HFF-Myc (cell line): ENCODE data around the gene NAP1L5.

Experiments
- DNase-seq: peaks from one replicate; pipeline ENCODE4 v3.0.0-alpha.2; 2011; ENCODE audit warnings: low read depth; ENCODE audit errors: extremely low read depth
- H3K4me3 ChIP-seq: replicated peaks from 2 replicates; pipeline ENCODE4 v1.5.1; 2011; ENCODE audit warnings: low read depth, mild to moderate bottlenecking, control low read depth, low read length
- TF ChIP-seq, protein P1 (sequence below): IDR thresholded peaks from 2 replicates; pipeline ENCODE4 v1.5.1; 2012; ENCODE audit warnings: mild to moderate bottlenecking, low read depth, low read length, control low read depth; ENCODE audit errors: missing control alignments

Gene NAP1L5

DNA sequence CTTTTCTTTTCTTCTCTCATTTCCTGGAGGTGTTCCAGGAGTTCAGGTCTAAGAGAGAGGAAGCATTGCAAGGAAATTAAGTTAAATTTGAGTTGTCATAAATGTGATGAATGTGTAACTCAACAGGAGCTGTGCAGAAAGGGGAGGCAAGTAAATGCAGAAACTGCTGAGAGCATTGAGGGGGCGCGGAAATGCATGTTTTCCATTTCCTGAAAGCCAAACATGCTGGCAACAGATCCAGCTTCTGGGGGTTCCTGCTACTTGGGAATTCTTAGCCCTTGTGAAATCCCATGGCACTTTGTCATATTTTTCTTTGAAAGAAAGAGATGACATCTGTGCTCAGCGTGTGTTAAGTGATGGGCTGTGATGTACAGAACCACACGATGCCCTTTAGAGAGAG, 33.8 kb upstream of the NAP1L5 start:
- TF ChIP-seq, protein P1, sequence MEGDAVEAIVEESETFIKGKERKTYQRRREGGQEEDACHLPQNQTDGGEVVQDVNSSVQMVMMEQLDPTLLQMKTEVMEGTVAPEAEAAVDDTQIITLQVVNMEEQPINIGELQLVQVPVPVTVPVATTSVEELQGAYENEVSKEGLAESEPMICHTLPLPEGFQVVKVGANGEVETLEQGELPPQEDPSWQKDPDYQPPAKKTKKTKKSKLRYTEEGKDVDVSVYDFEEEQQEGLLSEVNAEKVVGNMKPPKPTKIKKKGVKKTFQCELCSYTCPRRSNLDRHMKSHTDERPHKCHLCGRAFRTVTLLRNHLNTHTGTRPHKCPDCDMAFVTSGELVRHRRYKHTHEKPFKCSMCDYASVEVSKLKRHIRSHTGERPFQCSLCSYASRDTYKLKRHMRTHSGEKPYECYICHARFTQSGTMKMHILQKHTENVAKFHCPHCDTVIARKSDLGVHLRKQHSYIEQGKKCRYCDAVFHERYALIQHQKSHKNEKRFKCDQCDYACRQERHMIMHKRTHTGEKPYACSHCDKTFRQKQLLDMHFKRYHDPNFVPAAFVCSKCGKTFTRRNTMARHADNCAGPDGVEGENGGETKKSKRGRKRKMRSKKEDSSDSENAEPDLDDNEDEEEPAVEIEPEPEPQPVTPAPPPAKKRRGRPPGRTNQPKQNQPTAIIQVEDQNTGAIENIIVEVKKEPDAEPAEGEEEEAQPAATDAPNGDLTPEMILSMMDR, result no peak
- no peak for DNase-seq
- no peak overlapping the region for H3K4me3 ChIP-seq

- H3K4me3 ChIP-seq, result no peak overlapping the region
- no peak for DNase-seq
- TF ChIP-seq, protein P1, result no peak
Measured at GRCh38 chr4:88730811-88731210, 33.2 kb upstream of the NAP1L5 start.

GRCh38 chr4:88729146-88729760, 31.6 kb upstream of the NAP1L5 start:
- H3K4me3 ChIP-seq, result no peak overlapping the region
- TF ChIP-seq, protein P1, result no peak
- no peak for DNase-seq

DNA sequence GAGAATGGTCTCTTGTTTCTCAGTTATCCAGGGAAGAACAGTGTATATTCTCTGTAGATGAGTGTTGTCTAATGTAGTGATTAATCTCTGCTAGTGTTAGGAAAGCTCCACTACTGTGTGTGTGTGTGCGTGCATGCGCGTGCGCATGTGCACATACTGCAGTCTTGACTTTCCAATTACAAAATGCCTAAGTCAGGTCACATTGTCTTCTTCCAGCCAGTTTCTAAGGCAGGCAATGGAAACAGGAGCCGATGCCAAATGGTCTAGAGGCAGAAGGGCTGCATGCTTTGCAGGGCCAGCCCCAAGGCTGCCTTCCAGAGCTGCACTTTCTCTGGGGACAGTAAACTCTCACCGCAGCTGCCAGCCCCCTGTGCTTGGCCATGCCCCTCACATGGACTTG, 30.5 kb upstream of the NAP1L5 start:
- no peak overlapping the region for H3K4me3 ChIP-seq
- no peak for DNase-seq
- TF ChIP-seq, protein P1, result no peak

- TF ChIP-seq, protein P1, result no peak
- DNase-seq, result no peak
- H3K4me3 ChIP-seq, result no peak overlapping the region
Measured at GRCh38 chr4:88725986-88726385, 28.4 kb upstream of the NAP1L5 start.

GRCh38 chr4:88725143-88725542, 27.5 kb upstream of the NAP1L5 start:
- TF ChIP-seq, protein P1, result no peak
- DNase-seq, result no peak
- no peak overlapping the region for H3K4me3 ChIP-seq

DNA sequence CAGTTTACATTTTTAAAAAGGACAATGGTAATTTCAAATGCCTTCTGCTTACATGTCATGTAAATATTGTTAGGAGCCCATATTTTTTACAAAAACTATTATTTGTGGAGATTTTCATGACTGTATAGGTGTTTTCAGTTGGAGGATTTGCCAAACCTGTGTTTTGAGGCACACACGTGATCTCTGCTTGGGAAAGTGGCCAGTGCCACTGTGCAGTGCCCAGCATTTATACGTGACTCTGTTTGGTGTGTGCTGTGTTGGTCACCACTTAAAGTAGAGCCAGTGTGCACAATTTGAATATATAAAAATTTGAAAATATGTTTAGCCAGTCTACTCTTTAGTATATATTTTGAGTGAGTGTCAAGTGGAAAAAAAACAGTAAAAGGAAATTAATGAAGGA, 26.8 kb upstream of the NAP1L5 start:
- H3K4me3 ChIP-seq, result no peak overlapping the region
- DNase-seq, result no peak
- TF ChIP-seq, protein P1, result no peak
